Stimulated activated CD8-positive, alpha-beta memory T cell treated with anti-CD3 and anti-CD28 coated beads, Interleukin-4, amount 100 ng/mL, for 4 hours (primary cell): Measurements from ENCODE around the gene PRADC1.

Source experiments
- DNase-seq, 2 donors: peaks; one replicate each; pipeline ENCODE4 v3.0.0-alpha.2; 2020; ENCODE audit warnings: low read depth in 2 of 2, low spot score in 1 of 2

PRADC1 gene

GRCh38 chr2:73238149-73238548 lies 5.1 kb upstream of the PRADC1 start:
- no peak for DNase-seq

DNA sequence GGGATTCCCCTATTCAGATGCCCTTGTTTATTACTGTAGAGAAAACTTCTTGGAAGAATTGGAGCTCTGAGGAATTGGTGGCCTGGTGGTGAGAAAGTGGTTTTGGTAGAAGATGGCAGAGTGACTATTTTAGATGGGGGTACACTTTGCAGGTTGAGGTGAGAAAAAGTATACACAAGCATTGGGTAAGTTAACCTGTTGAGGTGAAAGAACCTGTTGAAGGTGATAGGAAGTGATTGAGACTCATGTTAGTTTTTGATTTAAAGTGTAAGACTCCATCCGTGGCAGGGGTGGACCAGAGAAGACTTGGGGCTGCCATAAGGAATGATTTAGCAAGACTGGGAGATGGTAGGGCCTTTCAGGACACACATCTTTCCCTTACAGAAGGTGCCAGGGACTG lies 4.1 kb upstream of the PRADC1 start:
- DNase-seq = no peak

- no peak for DNase-seq
These were observed 2.4 kb upstream of the PRADC1 start for GRCh38 chr2:73235315-73236028.

GRCh38 chr2:73233932-73234832 lies 1.1 kb upstream of the PRADC1 start, which contains the start of gene CCT7:
TSS of gene CCT7 (plus strand) at chr2:73234308. CDS start at chr2:73234379, 71 bp downstream.
- peak; percentile 72 to 73 for DNase-seq

DNA sequence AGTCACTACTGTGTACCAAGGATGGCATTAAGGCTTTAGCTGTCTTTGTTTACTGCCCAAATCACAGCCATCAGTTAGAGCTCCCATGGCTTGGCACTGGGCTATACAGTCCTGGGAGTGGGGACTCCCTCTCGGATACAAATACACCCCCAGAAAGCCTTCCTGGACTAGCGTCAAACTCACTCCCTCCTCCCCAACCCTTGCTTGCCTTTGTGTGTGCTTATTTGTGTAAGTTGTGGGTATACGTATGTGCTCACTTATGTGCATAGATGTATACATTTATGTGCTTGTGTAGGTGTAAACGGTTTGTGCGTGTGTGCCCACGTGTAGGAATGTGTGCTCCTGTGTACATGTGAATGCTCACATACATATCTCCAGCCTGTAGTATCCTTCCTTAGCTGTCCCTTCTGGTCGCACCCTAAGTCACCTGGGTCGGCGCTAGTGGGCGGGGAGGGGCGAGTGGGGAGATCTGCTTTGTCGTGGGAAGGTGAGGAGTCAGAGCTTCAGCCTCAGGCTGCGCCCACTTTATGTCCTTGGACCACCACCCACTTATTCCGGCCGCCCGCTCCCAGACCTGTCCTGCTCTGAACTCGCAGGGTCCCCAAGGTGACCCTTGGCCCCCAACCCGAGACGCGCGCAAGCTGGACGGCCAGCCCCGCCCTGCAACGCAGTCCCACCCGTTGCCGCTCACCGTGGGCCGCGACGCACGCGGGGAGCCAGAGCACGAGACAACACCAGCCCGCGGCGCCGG lies 461 bp downstream of the PRADC1 start:
- DNase-seq = no peak

GRCh38 chr2:73228631-73229030 lies 4.4 kb downstream of the PRADC1 start:
- no peak for DNase-seq

DNA sequence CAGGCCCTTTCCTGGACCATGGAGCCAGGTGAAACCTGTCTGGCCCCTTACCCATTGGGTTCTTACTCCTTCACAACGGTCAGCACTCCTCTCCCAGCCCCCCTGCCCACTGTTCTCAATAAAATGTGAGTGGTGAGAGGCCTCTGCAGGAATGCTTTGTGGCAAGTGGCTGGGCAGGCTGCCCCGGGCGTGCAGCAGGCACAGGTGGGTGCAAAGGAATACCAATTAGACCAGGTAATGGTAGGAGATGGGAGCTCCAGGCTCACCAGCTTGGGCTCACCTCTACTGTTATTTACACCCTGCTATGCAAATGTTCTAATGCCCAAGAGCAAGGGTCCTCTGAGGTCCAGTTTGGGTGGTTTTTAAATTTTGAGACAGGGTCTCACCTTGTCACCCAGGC lies 6.0 kb downstream of the PRADC1 start:
- no peak for DNase-seq

DNA sequence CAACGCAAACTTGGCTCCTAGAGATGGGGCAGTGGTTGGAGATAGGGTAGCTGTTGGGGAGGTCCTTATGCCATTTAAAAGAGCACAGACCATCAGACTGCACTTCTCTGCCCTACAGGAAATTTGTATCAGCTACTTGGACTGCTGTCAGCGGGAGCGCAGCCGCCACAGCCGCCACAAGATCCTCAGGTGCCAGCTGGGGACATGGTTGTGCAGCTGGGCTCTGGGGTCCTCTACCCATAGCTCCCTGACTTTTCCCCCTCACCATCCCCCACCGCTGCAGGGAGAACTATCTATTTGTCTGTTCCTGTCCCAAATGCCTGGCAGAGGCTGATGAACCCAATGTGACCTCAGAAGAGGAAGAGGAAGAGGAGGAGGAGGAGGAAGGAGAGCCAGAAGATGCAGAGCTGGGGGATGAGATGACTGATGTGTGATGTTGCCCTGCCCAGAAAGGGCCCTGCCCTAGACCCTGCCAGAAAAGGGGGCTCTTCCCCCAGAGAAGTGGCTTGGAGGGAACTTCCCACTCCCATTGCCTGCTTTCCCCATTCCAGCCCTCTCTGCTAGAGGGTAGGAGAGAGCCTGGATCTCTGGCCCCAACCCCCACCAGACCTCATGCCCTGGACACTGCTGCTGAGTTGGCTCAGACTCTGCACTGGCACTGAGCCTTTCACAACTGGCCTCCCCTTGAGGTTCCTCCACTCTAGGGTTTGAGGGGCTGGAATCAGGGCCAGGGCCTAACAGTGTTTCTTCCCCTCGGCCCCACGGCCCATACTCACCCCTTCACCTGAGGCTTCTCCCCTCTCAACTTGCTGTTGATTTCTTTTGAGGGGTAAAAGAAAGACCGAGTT lies 7.3 kb downstream of the PRADC1 start:
- DNase-seq = no peak

- DNase-seq = no peak
These were observed 9.2 kb downstream of the PRADC1 start for GRCh38 chr2:73223821-73224220.

DNA sequence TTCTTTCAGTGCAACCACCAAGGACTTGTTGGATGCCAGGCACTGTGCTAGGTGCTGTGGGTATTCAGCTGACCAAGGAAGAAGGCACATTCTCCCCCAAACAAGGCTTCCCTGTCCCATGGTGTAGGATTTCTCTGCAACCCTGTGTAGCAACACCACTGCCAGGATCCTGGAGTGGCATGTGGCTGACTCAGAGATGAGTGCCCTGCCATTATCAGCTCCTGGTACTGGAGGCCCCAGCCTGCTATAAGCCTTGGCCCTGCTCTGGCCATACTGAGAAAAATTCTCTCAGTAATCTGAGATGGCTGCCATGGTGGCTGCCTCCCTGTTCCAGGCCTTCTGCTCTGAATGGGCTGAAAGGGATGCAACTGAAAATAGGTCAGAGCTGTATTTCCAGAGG lies 14.7 kb downstream of the PRADC1 start:
- no peak for DNase-seq

DNA sequence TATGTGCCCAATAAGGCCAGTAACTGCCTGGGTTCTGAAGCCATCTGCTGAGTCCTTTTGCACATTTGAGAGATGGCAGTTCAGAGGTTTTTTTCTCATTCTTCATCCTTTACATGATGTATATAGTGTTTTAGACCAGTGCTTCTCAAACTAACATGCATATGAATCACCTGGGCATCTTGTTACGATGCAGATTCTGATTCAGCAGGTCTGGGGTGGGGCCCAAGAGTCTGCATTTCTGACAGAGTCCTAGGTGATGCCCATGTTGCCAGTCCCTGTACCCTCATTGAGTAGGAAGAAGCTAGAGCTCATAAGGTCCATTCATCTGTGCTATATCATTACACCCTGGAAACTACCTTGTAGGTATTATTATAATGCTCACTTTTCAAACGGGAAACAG lies 15.2 kb downstream of the PRADC1 start:
- no peak for DNase-seq

GRCh38 chr2:73217160-73217559 lies 15.9 kb downstream of the PRADC1 start:
- DNase-seq = no peak

DNA sequence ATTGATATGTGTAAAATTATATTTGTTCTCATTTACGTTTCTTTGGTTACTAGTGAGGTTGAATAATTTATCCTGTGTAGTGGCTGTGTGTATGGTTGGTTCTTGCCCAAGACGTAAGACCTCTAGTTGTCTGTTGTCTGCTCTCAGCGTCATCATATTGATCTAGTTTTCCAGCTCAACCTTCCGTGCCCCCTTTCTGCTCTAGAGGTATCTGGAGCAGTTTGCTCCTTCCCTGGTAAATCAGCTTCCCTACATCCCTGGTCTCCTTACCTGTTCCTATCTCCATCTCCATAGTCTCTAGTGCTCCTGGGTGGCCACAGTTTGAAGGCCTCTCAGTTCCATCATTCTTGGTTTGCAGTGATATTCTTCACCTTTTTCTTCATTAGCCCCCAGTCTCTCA lies 17.8 kb downstream of the PRADC1 start:
- no peak for DNase-seq

DNA sequence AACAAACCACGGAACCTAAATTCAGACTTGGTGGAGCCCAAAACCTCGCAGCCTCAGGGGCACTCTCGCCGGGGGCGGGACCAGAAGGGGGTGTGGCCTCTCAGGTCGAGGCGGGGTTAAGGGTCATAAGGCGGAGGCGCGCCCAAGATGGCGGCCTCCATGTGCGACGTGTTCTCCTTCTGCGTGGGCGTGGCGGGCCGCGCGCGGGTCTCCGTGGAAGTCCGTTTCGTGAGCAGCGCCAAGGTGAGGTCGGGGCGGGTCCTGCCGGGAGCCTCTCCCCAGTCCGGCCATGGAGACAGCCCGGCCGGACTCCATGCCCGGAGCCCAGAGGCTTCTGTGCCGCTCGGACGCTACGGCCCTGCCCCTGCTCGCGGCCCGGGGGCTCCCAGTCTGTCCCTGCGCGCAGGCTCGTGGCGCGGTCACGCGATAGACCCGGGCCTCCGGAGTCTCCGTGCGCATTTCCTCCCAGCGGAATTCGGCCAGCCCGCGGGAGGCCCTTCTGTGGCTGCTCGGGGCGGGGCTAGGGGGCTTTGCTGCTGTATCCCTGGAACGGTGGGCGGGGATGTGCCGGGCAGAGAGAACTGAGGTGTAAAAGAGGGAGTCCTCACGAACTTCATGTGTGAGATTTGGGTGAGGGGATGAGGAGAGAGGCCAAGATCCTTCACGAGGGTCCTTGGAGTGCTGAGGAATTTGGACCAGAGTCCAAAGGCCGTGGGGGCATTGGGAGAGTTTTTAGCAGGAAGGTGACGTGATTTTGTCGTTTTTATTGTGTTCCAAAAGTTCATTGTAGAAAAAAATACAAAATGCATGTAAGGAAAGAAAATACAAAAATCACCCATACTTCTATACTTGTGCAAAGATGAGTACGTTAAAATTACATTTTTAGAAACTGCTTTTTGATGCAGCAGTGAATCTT lies 18.7 kb downstream of the PRADC1 start, which contains the start of gene SMYD5:
Gene SMYD5, plus strand, starts transcription at position 126 of the 916 bp plus-strand sequence. Its CDS starts 22 bp downstream, at position 148.
- peak; percentile 81 to 86 for DNase-seq

GRCh38 chr2:73212448-73213176 lies 20.4 kb downstream of the PRADC1 start:
- peak; percentile 46 to 52 for DNase-seq

DNA sequence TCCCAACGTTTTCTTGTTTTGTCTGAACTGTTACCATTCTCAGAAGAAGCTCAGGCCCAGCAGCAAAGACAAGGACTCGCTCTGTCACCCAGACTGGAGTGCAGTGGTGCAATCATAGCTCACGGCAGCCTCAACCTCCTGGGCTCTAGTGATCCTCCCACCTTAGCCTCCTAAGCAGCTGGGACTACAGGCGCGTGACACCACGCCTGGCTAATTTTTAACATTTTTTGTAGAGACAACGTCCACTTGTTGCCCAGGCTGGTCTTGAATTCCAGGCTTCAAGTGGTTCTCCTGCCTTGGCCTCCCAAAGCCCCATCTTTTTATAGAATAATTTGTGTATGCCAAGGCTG lies 21.0 kb downstream of the PRADC1 start:
- no peak for DNase-seq

DNA sequence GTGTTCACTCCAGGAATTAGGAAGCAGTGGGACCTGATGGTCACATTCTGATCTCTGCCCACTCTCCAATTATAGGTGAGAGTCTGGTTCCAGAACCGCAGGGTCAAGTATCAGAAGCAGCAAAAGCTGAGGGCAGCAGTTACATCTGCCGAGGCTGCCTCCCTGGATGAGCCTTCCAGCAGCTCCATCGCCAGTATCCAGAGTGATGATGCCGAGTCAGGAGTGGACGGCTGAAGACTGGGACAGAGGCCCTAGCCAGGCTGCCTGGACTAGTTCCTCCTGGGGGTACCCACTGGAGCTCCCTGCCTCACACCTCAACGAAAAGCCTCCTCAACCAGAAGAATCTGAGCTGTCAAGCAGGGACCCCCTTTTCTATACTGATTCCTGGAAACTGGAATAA lies 22.3 kb downstream of the PRADC1 start:
- DNase-seq = no peak

DNA sequence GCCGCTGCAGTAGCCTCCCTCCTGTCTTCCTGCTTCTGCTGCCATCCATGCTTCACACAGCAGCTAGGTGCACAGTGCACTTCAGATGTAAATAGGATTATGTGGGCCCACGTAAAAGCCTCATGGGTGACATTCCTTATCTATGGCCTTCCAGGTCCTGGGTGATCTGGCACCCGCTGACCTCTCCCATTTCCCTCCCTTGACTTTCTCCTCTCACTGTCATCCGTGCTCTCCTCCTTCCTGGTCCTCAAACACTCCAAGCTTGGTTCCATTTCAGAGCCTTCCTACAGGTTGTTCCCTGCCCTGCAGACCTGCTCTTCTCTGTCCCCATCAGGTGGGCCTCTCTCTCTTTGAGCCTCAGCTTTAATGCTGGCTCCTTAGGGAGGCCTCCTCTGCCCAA lies 23.0 kb downstream of the PRADC1 start:
- no peak for DNase-seq

DNA sequence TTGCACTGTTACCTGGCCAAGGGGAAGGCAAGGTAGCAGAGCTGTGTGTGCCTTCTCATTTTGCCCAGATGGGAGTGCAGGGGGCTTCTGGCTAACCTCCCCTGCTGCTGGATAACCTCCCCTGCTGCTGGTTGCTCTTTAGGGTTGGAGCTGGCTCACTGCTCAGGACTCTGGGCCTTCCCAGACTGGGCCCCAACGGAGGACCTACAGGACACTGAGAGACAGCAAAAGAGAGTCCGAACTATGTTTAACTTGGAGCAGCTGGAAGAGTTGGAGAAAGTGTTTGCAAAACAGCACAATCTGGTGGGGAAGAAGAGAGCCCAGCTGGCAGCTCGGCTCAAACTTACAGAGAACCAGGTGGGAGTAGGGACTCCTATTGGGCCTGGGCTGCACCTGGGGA lies 24.8 kb downstream of the PRADC1 start:
- DNase-seq = no peak
